ENCODE measurements around the gene PLEKHG2. TPM values are rescaled to one million over a fixed set of nuclear protein-coding genes. Genes with fewer than 3 reads are reported as not detected.

The PLEKHG2 gene
- total and polyA plus RNA-seq, 4 donors: 2.1 to 4.5 (median 3.0) TPM

GRCh38 chr19:39412867-39413271 lies 400 bp downstream of the PLEKHG2 start:
- H3K9ac ChIP-seq (ENCODE audit: low read depth in 1 of 2, low read length in 2 of 2): peak overlapping the region; percentile 26 to 64
- TF ChIP-seq JUND (IDR thresholded peaks at IDR 0.05): no peak
- no peak for TF ChIP-seq RAD21 (IDR thresholded peaks at IDR 0.05)
- no peak for TF ChIP-seq ZBTB33 (IDR thresholded peaks at IDR 0.05)
- TF ChIP-seq TAF1 (conservative IDR thresholded peaks at IDR 0.05): no peak
- TF ChIP-seq RXRA (IDR thresholded peaks at IDR 0.05): no peak
- TF ChIP-seq, protein P1, sequence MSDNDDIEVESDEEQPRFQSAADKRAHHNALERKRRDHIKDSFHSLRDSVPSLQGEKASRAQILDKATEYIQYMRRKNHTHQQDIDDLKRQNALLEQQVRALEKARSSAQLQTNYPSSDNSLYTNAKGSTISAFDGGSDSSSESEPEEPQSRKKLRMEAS (IDR thresholded peaks at IDR 0.05): no peak
- TF ChIP-seq HNF4G (IDR thresholded peaks at IDR 0.05): no peak
- no peak for TF ChIP-seq YY1 (IDR thresholded peaks at IDR 0.05)
- TF ChIP-seq HNF4A (conservative IDR thresholded peaks at IDR 0.05): no peak
- TF ChIP-seq, protein P2, sequence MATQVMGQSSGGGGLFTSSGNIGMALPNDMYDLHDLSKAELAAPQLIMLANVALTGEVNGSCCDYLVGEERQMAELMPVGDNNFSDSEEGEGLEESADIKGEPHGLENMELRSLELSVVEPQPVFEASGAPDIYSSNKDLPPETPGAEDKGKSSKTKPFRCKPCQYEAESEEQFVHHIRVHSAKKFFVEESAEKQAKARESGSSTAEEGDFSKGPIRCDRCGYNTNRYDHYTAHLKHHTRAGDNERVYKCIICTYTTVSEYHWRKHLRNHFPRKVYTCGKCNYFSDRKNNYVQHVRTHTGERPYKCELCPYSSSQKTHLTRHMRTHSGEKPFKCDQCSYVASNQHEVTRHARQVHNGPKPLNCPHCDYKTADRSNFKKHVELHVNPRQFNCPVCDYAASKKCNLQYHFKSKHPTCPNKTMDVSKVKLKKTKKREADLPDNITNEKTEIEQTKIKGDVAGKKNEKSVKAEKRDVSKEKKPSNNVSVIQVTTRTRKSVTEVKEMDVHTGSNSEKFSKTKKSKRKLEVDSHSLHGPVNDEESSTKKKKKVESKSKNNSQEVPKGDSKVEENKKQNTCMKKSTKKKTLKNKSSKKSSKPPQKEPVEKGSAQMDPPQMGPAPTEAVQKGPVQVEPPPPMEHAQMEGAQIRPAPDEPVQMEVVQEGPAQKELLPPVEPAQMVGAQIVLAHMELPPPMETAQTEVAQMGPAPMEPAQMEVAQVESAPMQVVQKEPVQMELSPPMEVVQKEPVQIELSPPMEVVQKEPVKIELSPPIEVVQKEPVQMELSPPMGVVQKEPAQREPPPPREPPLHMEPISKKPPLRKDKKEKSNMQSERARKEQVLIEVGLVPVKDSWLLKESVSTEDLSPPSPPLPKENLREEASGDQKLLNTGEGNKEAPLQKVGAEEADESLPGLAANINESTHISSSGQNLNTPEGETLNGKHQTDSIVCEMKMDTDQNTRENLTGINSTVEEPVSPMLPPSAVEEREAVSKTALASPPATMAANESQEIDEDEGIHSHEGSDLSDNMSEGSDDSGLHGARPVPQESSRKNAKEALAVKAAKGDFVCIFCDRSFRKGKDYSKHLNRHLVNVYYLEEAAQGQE (IDR thresholded peaks at IDR 0.05): no peak
- no peak for TF ChIP-seq NR2F2 (IDR thresholded peaks at IDR 0.05)
- TF ChIP-seq FOXA2 (IDR thresholded peaks at IDR 0.05): no peak
- TF ChIP-seq EGR1 (IDR thresholded peaks at IDR 0.05; ENCODE audit: low read depth in 2 of 2): no peak
- no peak for TF ChIP-seq FOXA1 (IDR thresholded peaks at IDR 0.05)
- no peak for TF ChIP-seq SP1 (IDR thresholded peaks at IDR 0.05)
- TF ChIP-seq ATF3 (IDR thresholded peaks at IDR 0.05): no peak
- TF ChIP-seq CTCF (IDR thresholded peaks at IDR 0.05; ENCODE audit: low read depth, low read length, missing input control): no peak
- no peaks in the 10 kb centered on the region for H3K27me3 ChIP-seq (ENCODE audit: control insufficient read depth in 4 of 4, insufficient read depth in 4 of 4, low read length in 3 of 4)
- peak overlapping the region; percentile 55 to 89 for H3K27ac ChIP-seq (ENCODE audit: low read depth in 1 of 2, low read length in 2 of 2)
- DNase-seq (ENCODE audit: low spot score): no peak
- H3K4me3 ChIP-seq (ENCODE audit: low read depth in 1 of 3, low read length in 3 of 3): peak overlapping the region; percentile 15 to 67 (median 64)
- 2% methylated on average over 24 of the region's 24 CpGs for WGBS
- peaks cover 5 to 32% (median 11%) of the 10 kb centered on the region in 4 donors for H3K4me1 ChIP-seq (ENCODE audit: control insufficient read depth in 4 of 4, insufficient read depth in 4 of 4, low read length in 3 of 4)
- no peaks in the 10 kb centered on the region for H3K9me3 ChIP-seq (ENCODE audit: control insufficient read depth in 4 of 4, low read length in 3 of 4)
- peaks cover 0 to 6% (median 0%) of the 10 kb centered on the region in 4 donors for H3K36me3 ChIP-seq (ENCODE audit: control insufficient read depth in 4 of 4, insufficient read depth in 3 of 4, low read depth in 1 of 4, low read length in 3 of 4)
